AG09319 (cell line): Measurements from ENCODE around the gene PRPF18.
"Not testable (repeated sequence)": the region's sequence is repeated elsewhere in the genome, so short reads cannot be mapped to it uniquely, and the experiment has no call there.

Source experiments
- DNase-seq: peaks from one replicate; pipeline ENCODE4 v3.0.0-alpha.2; 2010; ENCODE audit warnings: low read depth; ENCODE audit errors: extremely low read depth
- CTCF ChIP-seq: IDR thresholded peaks from 2 replicates; pipeline ENCODE4 v1.5.1; 2011; ENCODE audit warnings: low read depth, mild to moderate bottlenecking, inconsistent platforms, low read length, moderate library complexity

PRPF18 gene

GRCh38 chr10:13586676-13587355 is at the start of gene PRPF18:
PRPF18 (plus strand) TSS chr10:13586965; CDS start chr10:13587087, 122 bp downstream.
- TF ChIP-seq CTCF = no peak; the same call in none of the 2 replicates
- DNase-seq = peak; percentile 73

GRCh38 chr10:13537985-13538384 is 48.8 kb upstream of the PRPF18 start:
- DNase-seq = not testable (repeated sequence)

DNA sequence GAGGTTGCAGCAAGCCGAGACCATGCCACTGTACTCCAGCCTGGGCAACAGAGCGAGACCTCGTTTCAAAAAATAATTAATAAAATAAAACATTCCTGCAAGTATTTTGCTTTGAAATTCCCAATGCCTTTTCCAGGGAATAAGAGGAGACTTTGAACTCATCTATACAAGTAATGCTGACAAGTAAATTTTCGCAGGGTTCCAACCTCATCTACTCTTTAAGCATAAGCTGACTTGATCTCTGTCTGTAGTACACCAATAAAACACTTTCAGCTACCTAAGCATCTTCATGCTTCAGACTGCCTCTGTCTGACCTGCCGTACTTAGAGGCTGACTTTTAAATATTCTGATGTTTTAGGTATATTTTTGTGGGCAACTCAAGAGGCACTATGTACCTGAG is 44.2 kb upstream of the PRPF18 start:
- DNase-seq = no peak
- no peak for TF ChIP-seq CTCF

- TF ChIP-seq CTCF = no peak
- DNase-seq = no peak
These were observed 36.0 kb upstream of the PRPF18 start for GRCh38 chr10:13550802-13551201.

DNA sequence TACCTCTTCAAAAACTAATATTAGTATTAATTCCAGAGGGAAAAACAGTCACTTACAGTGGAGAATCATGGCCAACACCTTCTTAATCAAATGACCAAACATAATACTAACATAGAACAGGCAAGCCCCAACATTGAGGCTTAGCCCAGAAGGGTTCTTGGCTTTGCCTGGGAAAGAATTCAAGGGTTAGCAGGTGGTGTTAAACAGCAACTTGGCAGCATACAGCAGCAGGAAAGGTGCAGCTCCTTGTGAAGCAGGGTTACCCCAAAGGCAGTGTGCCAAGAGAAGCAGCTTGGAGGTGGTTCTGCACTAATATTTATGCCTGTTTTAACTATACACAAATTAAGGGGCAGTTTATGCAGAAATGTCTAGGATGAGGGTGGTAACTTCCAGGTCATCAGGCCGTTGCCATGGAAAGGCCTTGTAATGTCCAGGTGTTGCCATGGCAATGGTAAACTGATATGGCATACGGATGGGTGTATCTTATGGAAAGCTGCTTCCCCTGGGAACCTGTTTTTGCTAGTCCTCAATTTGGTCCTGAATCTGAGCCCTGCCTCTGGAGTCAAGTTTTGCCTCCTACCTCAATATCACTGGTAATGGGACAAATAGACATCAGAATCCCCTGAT is 30.8 kb upstream of the PRPF18 start:
- TF ChIP-seq CTCF = no peak

GRCh38 chr10:13559124-13559700 is 27.6 kb upstream of the PRPF18 start:
- TF ChIP-seq CTCF = no peak
- DNase-seq = no peak

More for the DNA sequence above, 30.8 kb upstream of the PRPF18 start:
- DNase-seq = no peak

DNA sequence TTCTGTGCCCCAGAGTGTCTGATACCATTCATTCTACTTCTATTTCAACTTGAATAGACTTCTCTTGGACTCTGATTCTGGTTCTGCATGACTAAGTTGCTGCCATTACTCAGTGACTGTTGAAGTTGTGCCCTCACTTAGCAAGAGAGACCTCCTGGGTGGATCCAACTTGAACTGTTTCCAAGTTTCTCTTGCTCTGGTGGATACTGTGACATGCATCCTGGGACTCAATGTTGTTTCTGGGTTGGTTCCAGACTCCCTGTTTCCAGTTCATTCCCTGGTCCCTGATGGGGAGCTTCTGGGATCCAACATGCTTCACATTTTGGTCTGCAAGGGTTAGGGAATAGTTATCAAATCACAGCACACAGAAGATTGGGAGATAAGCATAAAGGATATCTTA is 26.2 kb upstream of the PRPF18 start:
- no peak for DNase-seq
- no peak for TF ChIP-seq CTCF
